Ectodermal cell (in vitro differentiated cells): Measurements from ENCODE around the gene SNX20.

Experiments
- H3K27ac ChIP-seq: 2 replicates; pipeline ENCODE4 v1.7.0; 2013; ENCODE audit warnings: mild to moderate bottlenecking, low read depth, low read length; ENCODE audit not compliant: insufficient read depth, poor library complexity, severe bottlenecking
- H3K27me3 ChIP-seq: 2 replicates; pipeline ENCODE4 v1.7.0; 2013; ENCODE audit warnings: mild to moderate bottlenecking, low read length; ENCODE audit not compliant: insufficient read depth, control insufficient read depth, poor library complexity, severe bottlenecking
- H3K36me3 ChIP-seq: one replicate; pipeline ENCODE4 v1.7.0; 2013; ENCODE audit warnings: low read length; ENCODE audit not compliant: control insufficient read depth, insufficient read depth
- H3K4me1 ChIP-seq: one replicate; pipeline ENCODE4 v1.7.0; 2013; ENCODE audit warnings: low read length; ENCODE audit not compliant: control insufficient read depth, insufficient read depth
- H3K4me3 ChIP-seq: 2 replicates; pipeline ENCODE4 v1.7.0; 2013; ENCODE audit warnings: low read depth, low read length, control low read depth; ENCODE audit not compliant: insufficient read depth
- H3K9me3 ChIP-seq: 2 replicates; pipeline ENCODE4 v1.7.0; 2013; ENCODE audit warnings: mild to moderate bottlenecking, low read length, moderate library complexity; ENCODE audit not compliant: control insufficient read depth
- WGBS, 2 experiments: methylation state at CpG; one replicate each; pipeline ENCODE4 v1.1.7; 2013; ENCODE audit warnings: missing lambda C conversion rate in 2 of 2; 5-methylcytosine and 5-hydroxymethylcytosine counted together

SNX20 gene

GRCh38 chr16:50717091-50717490 lies 36.0 kb upstream of the SNX20 start:
- no peak overlapping the region for H3K4me3 ChIP-seq
- no peaks in the 10 kb centered on the region for H3K4me1 ChIP-seq
- H3K27ac ChIP-seq = no peak overlapping the region
- WGBS, 2 experiments = 94 to 95% methylated on average over 4 of the region's 4 CpGs
- H3K27me3 ChIP-seq = no peaks in the 10 kb centered on the region
- no peaks in the 10 kb centered on the region for H3K9me3 ChIP-seq
- H3K36me3 ChIP-seq = no peaks in the 10 kb centered on the region

GRCh38 chr16:50712956-50713355 lies 31.8 kb upstream of the SNX20 start:
- no peaks in the 10 kb centered on the region for H3K9me3 ChIP-seq
- WGBS, 2 experiments = 87 to 91% methylated on average over 4 of the region's 4 CpGs
- no peak overlapping the region for H3K4me3 ChIP-seq
- H3K4me1 ChIP-seq = no peaks in the 10 kb centered on the region
- no peak overlapping the region for H3K27ac ChIP-seq
- no peaks in the 10 kb centered on the region for H3K36me3 ChIP-seq
- H3K27me3 ChIP-seq = no peaks in the 10 kb centered on the region

- no peaks in the 10 kb centered on the region for H3K9me3 ChIP-seq
- no peak overlapping the region for H3K27ac ChIP-seq
- H3K36me3 ChIP-seq = no peaks in the 10 kb centered on the region
- WGBS, 2 experiments = 88 to 94% methylated on average over 3 of the region's 3 CpGs
- H3K4me1 ChIP-seq = no peaks in the 10 kb centered on the region
- H3K27me3 ChIP-seq = no peaks in the 10 kb centered on the region
- H3K4me3 ChIP-seq = no peak overlapping the region
These were observed 31.4 kb upstream of the SNX20 start for GRCh38 chr16:50712560-50712898.

- Histone ChIP-seq H3K27ac (no peak overlapping the region), H3K27me3 (no peaks in the 10 kb centered on the region), H3K36me3 (no peaks in the 10 kb centered on the region), H3K4me1 (no peaks in the 10 kb centered on the region), H3K4me3 (no peak overlapping the region), H3K9me3 (no peaks in the 10 kb centered on the region)
- 95% methylated on average over 25 of the region's 25 CpGs for WGBS, 2 experiments
These were observed 30.9 kb upstream of the SNX20 start for GRCh38 chr16:50711862-50712559.

- 92 to 96% methylated on average over 21 of the region's 21 CpGs for WGBS, 2 experiments
- Histone ChIP-seq H3K36me3 (no peaks in the 10 kb centered on the region), H3K27me3 (no peaks in the 10 kb centered on the region), H3K9me3 (no peaks in the 10 kb centered on the region), H3K4me3 (no peak overlapping the region), H3K4me1 (no peaks in the 10 kb centered on the region), H3K27ac (no peak overlapping the region)
These were observed 29.9 kb upstream of the SNX20 start for GRCh38 chr16:50711040-50711439.

- Histone ChIP-seq H3K9me3 (no peaks in the 10 kb centered on the region), H3K36me3 (no peaks in the 10 kb centered on the region), H3K4me3 (no peak overlapping the region), H3K4me1 (no peaks in the 10 kb centered on the region), H3K27ac (no peak overlapping the region), H3K27me3 (no peaks in the 10 kb centered on the region)
- WGBS, 2 experiments = 89 to 92% methylated on average over 5 of the region's 5 CpGs
These were observed 28.9 kb upstream of the SNX20 start for GRCh38 chr16:50709980-50710379.

GRCh38 chr16:50709061-50709684 lies 28.1 kb upstream of the SNX20 start:
- Histone ChIP-seq H3K27me3 (no peaks in the 10 kb centered on the region), H3K27ac (no peak overlapping the region), H3K4me1 (no peaks in the 10 kb centered on the region), H3K4me3 (no peak overlapping the region), H3K36me3 (no peaks in the 10 kb centered on the region), H3K9me3 (no peaks in the 10 kb centered on the region)
- WGBS, 2 experiments = 89 to 92% methylated on average over 8 of the region's 8 CpGs

- Histone ChIP-seq H3K27ac (no peak overlapping the region), H3K4me3 (no peak overlapping the region), H3K36me3 (no peaks in the 10 kb centered on the region), H3K27me3 (no peaks in the 10 kb centered on the region), H3K4me1 (no peaks in the 10 kb centered on the region), H3K9me3 (no peaks in the 10 kb centered on the region)
- WGBS, 2 experiments = 92 to 94% methylated on average over 10 of the region's 10 CpGs
These were observed 27.4 kb upstream of the SNX20 start for GRCh38 chr16:50708373-50709060.

GRCh38 chr16:50706250-50706649 lies 25.1 kb upstream of the SNX20 start:
- no peaks in the 10 kb centered on the region for H3K4me1 ChIP-seq
- H3K9me3 ChIP-seq = no peaks in the 10 kb centered on the region
- no peaks in the 10 kb centered on the region for H3K36me3 ChIP-seq
- no peaks in the 10 kb centered on the region for H3K27me3 ChIP-seq
- H3K4me3 ChIP-seq = no peak overlapping the region
- H3K27ac ChIP-seq = no peak overlapping the region
- WGBS, 2 experiments = 69 to 73% methylated on average over 3 of the region's 3 CpGs

- no peaks in the 10 kb centered on the region for H3K27me3 ChIP-seq
- H3K36me3 ChIP-seq = no peaks in the 10 kb centered on the region
- WGBS, 2 experiments = 90 to 91% methylated on average over 5 of the region's 5 CpGs
- H3K4me1 ChIP-seq = no peaks in the 10 kb centered on the region
- no peak overlapping the region for H3K4me3 ChIP-seq
- H3K27ac ChIP-seq = no peak overlapping the region
- H3K9me3 ChIP-seq = no peaks in the 10 kb centered on the region
These were observed 24.5 kb upstream of the SNX20 start for GRCh38 chr16:50705436-50706110.
